GM21786 (cell line): ENCODE data around the gene NAPSA.
"Not testable (repeated sequence)": the region's sequence is repeated elsewhere in the genome, so short reads cannot be mapped to it uniquely, and the experiment has no call there.

Experiments used
- ATAC-seq: cut with Tn5 transposase; IDR thresholded peaks from one replicate; pipeline ENCODE4 v1.9.1; 2021; ENCODE audit not compliant: unreplicated experiment

Gene NAPSA

DNA sequence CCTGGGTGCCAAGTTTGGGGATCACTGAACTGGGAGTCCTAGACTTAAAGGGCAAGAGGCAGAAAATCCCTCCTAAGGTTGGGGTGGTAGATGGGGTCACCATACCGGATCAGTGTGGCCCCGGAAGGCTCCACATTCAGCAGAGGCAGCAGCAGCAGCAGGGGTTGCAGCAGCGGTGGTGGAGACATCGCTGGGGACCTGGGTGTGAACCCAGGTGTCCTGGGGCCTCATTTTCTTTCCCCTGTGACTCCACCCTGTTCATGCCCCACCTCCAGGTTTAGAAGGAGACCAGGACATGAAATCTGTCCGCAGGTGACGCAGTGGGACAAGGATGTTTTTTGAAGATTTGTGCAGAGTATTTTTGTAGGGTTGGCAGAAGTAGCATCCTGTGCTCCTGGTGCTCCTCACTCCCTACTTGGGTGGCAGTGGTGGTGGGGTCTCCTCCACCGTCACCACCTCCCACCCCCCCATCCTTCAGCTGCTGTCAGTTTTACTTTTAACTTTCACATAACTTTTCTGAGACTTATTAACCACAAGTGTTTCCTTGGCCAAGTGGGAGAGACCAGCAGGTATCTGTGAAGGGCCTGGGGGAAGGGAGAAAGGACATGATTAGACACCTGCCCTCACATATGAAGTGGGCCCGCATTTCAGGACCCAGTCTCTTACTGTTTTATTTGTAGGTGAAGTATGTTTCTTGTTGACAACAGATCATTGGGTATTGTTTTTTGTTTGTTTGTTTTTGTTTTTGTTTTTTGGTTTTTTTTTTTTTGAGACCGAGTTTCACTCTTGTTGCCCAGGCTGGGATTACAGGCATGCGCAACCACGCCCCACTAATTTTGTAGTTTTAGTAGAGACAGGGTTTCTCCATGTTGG is at the start of gene NAPSA:
TSS of gene NAPSA (minus strand) at position 206 of the 873 bp plus-strand sequence. CDS start at position 188, 18 bp downstream.
- no peak for ATAC-seq

DNA sequence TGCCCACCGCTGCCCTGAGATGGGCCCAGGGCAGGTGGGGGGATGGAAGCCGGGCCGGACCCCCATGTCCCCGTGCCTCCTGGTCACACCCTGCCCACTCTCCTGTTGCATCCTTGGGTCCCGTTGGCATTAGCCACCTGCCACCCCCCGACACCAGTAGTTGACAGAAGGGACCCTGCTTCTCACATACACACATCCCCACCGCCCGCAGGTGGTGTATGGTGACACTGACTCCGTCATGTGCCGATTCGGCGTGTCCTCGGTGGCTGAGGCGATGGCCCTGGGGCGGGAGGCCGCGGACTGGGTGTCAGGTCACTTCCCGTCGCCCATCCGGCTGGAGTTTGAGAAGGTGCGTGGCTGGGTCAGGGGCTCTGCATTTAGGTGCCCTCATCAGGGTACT is 48.1 kb upstream of the NAPSA start:
- no peak for ATAC-seq

DNA sequence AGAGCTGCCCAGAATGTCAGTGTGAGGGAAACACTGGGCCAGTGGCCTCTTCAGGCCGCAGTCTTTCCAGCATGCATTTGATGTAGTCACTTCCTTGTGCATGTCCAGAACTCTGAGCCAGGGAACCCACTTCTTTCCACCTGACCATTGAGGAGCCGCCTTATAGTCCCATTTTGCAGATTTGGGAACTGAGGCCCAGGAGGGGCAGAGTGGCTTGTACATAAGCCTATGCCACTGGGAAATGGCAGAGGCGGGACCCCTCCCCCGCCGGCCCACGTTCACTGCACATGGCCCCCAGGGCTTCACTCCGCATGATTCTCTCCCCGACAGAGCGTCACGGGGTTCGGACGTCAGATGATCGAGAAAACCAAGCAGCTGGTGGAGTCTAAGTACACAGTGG is 47.7 kb upstream of the NAPSA start:
- no peak for ATAC-seq

DNA sequence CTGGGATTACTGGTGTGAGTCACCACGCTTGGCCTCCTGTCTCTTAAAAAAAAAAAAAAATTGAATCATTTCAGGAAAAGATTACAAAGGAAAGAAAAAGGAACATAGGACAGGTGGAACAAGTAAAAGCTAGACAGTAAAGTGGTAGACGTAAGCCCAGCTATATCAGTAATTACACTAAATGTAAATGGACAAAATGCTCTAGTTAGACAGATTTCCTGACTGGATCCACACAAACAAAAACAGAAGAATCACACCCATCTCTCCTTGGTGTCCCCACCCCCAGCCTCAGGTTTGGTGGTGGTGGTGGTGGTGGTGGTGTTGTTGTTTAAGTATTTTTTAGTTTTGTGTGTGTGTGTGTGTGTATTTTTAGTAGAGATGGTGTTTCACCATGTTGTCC is 47.0 kb upstream of the NAPSA start:
- ATAC-seq: no peak

DNA sequence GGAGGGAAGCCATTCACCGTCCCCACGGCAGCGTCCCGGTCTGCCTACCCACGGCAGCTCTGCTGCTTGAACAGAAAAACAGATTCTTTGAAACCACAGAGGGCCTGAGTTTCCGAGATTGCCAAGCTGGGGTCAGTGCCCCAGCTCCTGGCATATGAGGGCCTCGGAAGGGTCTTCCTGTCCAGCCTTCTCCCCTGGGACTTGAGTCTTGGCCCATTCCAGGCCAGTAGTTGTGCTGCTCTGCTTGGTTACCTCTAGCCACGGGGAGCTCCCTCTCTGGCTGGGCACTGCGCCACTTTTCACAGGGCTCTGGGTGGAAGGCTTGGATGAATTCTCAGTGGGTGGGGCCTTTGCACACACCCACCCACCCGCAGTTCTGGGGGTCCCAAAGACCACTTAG is 44.7 kb upstream of the NAPSA start:
- no peak for ATAC-seq

DNA sequence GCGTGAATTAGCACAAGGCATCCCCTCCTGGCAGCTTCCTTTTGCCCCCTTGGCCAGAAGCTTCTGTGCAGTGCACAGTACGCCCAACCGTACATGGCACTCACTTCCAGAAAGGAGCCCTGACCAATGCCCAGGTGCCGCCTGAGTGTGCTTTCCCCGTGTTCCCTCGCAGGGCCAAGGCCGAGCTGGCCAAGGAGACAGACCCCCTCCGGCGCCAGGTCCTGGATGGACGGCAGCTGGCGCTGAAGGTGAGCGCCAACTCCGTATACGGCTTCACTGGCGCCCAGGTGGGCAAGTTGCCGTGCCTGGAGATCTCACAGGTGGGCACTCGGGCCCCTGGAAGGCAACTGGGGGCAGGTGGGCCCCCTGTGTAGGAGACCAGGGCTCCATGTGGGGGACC is 43.9 kb upstream of the NAPSA start:
- no peak for ATAC-seq

DNA sequence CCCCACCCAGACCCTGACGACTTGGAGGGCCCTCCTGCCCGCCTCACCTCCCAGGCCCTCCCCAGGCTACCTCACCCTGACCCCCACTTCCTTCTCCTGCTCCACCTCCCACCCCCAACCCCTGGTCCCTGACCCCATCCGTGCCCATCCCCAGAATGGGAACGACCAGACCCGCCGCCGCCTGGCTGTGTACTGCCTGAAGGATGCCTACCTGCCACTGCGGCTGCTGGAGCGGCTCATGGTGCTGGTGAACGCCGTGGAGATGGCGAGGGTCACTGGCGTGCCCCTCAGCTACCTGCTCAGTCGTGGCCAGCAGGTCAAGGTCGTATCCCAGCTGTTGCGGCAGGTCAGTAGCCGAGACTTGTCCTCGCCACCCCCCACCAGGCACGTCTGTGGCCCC is 41.4 kb upstream of the NAPSA start:
- no peak for ATAC-seq

DNA sequence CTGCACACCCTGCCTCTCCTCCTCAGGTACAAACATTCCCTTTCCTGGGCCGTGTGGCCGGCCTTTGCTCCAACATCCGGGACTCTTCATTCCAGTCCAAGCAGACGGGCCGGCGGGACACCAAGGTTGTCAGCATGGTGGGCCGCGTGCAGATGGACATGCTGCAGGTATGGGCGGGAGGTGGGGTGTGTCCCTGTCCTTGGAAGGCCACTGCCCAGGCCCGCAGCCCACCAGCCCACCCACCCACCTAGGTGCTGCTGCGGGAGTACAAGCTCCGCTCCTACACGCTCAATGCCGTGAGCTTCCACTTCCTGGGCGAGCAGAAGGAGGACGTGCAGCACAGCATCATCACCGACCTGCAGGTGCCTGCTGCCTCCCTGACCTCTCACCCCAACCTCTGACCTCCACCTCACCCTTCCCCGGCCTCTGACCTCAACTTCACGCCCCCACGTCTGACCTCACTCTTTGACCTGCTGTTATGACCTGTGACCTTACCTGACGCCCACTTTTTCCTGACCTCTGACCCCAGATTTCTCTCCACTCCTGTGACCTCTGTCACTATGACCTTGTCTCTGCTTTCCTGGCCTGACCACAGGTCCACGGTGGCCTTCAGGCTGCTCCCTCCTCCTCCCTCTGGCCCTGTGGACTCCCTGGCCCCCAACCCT is 40.8 kb upstream of the NAPSA start:
- ATAC-seq: no peak

DNA sequence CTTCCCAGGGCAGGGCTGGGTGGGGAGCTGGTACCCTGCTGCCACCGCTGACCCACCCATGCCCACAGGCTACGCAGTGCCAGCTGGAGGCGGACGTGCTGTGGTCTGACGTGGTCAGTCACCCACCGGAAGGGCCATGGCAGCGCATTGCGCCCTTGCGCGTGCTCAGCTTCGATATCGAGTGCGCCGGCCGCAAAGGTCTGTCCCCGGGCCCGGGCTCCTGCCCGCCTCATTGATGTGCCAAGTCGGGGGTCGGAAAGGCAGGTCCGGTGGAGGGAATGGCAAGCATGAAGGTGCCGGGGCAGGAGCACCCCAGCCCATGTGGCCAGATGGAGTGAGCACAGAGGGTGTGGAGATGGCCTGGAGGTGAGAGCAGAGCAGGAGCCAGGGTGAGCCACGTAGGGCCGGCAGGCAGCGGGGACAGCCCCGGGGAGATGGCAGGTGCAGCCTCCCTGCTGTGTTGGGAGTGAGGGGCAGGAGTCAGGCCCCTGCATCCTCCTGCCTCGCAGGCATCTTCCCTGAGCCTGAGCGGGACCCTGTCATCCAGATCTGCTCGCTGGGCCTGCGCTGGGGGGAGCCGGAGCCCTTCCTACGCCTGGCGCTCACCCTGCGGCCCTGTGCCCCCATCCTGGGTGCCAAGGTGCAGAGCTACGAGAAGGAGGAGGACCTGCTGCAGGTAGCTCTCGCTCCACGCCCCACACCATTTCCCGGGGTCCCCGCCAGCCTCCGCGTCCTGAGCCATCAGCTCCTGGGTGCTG is 37.3 kb upstream of the NAPSA start:
- no peak for ATAC-seq

DNA sequence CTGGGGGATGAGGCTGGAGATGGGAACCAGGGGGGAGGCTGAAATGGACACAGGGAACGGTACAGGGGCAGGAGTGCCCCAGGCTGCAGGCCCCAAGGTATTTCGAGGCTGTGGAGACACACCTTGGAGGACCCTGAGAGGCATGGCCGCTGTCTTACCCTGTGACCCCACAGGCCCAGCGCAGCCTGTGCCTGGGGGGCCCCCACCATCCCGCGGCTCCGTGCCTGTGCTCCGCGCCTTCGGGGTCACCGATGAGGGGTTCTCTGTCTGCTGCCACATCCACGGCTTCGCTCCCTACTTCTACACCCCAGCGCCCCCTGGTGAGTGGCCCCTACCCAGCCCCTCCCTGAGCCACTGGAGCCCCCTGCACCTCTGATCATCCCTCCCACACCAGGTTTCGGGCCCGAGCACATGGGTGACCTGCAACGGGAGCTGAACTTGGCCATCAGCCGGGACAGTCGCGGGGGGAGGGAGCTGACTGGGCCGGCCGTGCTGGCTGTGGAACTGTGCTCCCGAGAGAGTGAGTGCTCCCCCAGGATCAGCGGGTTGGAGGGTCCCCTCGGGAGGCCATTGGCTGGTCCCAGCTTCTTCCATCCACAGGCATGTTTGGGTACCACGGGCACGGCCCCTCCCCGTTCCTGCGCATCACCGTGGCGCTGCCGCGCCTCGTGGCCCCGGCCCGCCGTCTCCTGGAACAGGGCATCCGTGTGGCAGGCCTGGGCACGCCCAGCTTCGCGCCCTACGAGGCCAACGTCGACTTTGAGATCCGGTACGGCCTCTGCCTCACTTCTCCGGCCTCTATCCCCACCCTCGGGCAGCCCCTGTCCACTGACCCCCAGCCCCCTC is 36.4 kb upstream of the NAPSA start:
- ATAC-seq: no peak

DNA sequence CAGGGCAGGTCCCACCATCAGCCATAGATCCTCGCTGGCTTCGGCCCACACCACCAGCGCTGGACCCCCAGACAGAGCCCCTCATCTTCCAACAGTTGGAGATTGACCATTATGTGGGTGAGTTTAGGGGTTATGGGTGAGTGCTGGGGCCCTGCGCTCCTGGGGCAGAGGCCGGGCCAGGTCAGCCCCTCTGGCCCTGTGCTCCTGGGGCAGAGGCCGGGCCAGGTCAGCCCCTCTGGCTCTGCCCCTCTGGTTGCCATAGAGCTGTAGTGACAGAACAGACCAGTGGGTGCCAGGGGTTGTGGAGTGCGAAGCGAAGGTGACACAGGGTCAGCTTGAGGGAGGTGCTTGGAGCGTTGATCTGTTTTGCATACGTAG is 33.9 kb upstream of the NAPSA start:
- ATAC-seq: no peak

DNA sequence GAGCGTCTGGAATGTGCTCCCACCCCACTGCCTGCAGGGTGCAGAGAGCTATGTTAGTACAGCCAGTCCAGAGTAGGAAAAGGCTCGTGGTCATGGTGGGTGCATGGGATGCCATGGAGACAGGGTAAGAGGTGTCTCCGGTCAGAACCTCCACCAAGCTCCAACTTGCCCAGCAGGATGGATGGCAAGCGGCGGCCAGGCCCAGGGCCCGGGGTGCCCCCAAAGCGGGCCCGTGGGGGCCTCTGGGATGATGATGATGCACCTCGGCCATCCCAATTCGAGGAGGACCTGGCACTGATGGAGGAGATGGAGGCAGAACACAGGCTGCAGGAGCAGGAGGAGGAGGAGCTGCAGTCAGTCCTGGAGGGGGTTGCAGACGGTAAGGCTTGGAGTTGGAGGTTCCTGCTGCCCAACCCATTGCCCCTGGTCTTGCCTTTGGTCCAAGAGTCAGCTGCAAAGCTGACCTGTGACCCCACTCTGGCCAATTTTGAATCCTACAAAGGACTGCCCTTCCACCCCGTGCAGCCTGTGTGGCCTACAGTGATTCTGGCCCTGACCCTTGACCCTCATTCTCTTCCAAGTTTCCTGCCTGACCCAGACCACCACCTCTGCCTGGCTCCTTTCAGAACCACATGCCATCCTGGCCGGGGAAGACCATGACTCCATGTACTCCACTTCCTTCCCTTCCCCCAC is 33.4 kb upstream of the NAPSA start:
- ATAC-seq: no peak

DNA sequence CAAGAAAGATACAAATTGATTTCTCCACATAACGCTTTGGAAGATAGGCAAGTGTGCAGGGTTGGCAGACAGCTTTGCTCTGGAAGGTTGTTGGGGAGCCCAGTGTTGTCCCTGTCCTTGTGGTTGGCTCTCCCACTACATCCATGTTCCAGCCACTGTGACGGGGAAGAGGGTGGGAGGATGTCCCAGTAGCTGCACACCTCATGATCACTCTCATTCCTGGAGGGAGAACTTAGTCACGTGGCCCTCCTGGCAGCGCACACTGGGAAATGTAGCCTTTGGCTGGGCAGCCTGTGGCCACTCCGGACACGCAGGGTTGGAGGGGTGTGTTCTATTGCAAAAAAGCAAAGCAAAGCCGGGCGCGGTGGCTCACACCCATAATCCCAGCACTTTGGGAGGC is 28.6 kb upstream of the NAPSA start:
- ATAC-seq: no peak

DNA sequence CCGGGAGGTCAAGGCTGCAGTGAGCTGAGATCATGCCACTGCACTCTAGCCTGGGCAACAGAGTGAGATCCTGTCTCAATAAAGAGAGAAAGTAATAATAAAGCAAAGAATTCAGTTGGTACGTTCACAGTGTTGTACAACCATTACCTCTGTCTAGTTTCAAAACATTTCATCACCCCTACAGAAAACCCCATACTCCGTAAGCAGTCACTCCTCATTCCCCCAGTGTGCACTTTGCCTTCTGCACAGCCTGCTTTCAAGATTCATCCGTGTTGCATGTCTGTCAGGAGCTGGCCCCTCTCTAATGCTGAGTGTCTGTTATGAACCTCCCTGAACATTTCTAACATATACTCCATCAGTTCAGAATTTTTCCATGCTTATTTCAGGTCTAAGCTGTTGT is 28.1 kb upstream of the NAPSA start:
- no peak for ATAC-seq

DNA sequence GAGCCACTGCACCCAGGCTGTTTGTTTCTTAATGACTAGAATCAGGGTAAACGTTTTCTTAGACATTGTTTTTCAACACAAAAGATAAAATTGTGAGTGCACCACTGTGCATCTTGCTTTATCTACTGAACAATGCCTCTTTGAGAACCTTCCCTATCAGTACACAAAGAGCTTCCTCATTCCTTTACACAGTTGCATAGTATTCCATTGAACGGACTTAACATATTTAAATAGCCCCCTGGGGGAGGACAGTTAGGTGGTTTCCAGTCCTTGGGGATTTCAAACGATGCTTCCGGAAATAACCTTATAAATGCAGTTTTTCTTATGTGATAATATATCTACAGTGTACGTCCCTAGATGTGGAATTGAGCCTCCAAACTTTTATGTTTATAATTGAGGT is 27.3 kb upstream of the NAPSA start:
- no peak for ATAC-seq

DNA sequence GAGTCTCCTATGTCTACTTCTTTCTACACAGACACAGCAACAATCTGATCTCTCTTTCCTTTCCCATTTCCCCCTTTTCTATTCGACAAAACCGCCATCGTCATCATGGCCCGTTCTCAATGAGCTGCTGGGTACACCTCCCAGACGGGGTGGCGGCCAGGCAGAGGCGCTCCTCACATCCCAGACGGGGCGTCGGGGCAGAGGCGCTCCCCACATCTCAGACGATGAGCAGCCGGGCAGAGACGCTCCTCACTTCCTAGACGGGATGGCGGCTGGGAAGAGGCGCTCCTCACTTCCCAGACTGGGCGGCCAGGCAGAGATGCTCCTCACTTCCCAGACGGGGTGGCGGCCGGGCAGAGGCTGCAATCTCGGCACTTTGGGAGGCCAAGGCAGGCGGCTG is 25.5 kb upstream of the NAPSA start:
- ATAC-seq: not testable (repeated sequence)

DNA sequence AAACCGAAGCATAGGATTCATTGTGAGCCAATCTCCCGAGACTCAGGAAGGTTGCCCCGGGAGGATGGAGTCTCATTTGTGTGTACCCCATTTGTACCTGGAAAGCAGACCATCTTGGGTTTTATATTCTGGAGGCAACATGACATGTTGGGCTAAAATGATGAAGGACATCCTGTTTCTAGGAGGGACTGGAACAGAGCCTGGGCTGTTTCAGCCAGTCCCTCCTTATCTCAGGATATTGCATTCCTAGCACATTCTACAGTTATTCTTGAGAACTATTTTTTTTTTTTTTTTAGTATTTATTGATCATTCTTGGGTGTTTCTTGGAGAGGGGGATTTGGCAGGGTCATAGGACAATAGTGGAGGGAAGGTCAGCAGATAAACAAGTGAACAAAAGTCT is 24.9 kb upstream of the NAPSA start:
- ATAC-seq: not testable (repeated sequence)

DNA sequence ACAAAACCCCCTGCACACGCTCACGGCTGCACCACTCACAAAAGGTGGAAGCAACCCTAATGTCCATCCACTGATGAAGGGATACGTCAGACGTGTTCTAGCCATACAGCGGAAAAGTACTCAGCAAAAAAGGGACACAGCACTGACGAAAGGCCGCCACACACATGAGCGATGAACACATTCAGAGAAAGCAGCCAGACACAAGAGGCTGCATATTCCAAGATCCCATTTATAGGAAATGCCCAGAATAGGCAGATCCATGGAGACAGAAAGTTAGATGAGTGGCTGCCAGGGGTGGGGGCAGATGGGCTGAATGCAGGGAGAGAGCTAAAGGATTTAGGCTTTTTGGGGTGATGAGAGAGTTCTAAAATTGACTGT is 22.4 kb upstream of the NAPSA start:
- no peak for ATAC-seq

DNA sequence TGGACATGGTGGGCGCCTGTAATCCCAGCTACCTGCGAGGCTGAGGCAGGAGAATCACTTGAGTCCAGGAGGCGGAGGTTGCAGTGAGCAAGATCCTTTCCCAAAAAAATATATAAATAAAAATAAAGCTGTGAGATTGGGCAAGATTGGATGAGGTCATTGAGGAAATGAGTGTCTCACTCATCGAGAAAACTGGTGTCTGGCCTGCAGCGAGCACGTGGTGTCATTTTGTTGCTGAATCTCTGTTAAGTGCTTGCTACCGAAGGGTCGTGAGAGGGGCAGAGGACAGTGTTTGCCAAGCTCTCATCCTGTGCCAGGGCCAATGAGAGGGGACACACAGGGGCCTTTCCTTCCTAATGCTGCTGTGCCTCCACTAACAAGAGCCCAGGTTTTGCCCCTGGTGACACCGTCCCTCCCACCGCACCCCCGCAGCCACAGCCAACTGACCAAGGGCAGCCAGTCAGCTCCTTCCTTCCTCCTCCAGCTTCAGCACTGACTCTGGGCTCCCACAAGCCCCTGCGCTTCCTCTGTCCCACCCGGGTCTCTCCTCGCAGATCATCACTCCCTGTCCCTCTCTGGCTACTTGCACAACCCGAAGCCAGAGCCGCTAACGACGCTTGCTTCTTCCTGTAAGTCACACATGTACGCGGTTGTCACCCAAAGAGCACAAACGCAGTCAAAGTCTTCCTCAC is 21.9 kb upstream of the NAPSA start:
- no peak for ATAC-seq
